D721Med (cell line): Measurements from ENCODE around the gene RNF208.
A peak's percentile ranks its signal among the peaks of the same experiment; 100 is the strongest.

Source experiments
- DNase-seq: peaks from one replicate; pipeline ENCODE4 v3.0.0; 2011; ENCODE audit warnings: low spot score; ENCODE audit not compliant: insufficient read length
- FAIRE-seq: peaks from 2 replicates; lab custom pipeline; 2011; peaks lifted over from hg19 to GRCh38; lab: Jason Lieb, UNC
- TF ChIP-seq, protein P1 (sequence below): IDR thresholded peaks from 2 replicates; pipeline ENCODE4 v1.5.1; 2012; ENCODE audit warnings: mild to moderate bottlenecking, control low read depth; ENCODE audit not compliant: insufficient read depth; ENCODE audit errors: missing control alignments

The RNF208 gene

DNA sequence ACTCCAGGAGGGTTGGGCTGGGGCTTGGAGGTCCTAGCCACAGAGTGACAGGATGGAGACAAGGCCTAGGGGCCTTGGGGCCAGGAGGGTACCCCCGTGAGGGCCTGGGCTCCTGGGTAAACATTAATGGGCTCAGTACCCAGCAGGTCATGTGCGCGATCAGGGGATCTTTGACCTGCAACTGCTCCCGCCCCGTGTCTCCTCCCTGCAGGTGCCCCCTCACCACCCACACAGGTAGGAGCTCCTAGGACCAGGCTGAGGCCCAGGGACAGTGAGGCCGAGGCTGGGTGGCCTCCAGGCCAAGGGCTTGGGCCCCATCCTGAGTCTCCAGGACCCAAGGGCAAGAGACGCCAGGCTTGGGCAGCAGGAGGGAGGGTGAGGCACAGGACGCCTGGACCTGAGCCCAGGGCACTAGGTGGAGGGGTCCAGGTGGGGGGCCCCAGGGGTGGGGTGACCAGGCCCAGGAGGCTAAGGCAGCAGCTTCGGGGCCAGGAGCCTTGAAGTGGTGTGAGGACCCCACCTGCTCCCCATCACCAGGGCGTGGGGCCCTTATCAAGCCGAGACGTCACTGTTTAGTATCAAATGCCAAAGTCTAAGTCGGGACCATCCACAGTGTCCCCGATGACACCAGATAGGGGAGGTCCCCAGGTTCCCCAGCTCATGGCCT is 8.8 kb upstream of the RNF208 start, which contains the start of gene SLC34A3:
TSS of gene SLC34A3 (plus strand) at position 197 of the 667 bp plus-strand sequence. CDS start 802 bp downstream, outside the sequence.
- no peak for FAIRE-seq
- DNase-seq, result no peak
- TF ChIP-seq, protein P1, sequence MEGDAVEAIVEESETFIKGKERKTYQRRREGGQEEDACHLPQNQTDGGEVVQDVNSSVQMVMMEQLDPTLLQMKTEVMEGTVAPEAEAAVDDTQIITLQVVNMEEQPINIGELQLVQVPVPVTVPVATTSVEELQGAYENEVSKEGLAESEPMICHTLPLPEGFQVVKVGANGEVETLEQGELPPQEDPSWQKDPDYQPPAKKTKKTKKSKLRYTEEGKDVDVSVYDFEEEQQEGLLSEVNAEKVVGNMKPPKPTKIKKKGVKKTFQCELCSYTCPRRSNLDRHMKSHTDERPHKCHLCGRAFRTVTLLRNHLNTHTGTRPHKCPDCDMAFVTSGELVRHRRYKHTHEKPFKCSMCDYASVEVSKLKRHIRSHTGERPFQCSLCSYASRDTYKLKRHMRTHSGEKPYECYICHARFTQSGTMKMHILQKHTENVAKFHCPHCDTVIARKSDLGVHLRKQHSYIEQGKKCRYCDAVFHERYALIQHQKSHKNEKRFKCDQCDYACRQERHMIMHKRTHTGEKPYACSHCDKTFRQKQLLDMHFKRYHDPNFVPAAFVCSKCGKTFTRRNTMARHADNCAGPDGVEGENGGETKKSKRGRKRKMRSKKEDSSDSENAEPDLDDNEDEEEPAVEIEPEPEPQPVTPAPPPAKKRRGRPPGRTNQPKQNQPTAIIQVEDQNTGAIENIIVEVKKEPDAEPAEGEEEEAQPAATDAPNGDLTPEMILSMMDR, result no peak

DNA sequence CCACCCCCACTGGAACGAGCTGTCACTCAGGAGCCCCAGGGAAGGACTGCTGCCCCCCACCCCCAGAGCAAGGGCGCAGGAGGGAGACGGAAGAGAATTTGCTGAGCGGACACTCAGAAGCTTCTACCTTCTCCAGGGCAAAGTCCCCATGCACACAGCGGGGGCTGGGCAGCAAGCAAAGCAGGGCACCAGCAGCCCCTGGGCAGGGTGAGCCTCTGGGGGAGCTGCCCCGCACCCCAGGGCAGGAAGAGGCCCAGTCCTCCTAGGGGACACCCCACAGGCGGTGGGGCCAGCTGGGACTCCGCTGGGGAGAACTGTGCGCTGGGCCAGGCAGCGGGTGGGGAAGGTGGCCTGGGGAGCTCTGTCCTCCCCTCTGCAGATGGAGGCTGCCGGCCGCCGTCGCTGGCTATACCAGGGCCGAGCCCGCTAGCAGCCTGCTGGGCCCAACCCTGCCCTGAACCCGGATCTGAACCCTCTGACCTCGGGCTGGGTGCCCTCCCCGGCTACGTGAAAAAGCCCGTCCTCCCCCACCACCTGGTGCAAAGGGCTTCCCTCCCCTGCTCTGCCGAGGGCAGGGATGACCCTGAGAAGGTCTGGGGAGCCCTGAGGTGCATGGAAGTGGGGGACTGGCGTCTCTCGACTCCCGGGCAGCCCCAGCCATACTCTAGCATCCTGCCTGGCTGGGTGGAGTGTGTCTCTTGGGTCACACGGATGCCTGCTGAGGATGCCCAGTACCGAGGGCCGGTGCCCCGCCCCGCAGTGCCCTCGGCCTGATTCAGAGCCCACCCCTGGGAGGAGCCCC is 8.1 kb upstream of the RNF208 start:
- no peak for FAIRE-seq
- TF ChIP-seq, protein P1, result no peak
- DNase-seq, result no peak

DNA sequence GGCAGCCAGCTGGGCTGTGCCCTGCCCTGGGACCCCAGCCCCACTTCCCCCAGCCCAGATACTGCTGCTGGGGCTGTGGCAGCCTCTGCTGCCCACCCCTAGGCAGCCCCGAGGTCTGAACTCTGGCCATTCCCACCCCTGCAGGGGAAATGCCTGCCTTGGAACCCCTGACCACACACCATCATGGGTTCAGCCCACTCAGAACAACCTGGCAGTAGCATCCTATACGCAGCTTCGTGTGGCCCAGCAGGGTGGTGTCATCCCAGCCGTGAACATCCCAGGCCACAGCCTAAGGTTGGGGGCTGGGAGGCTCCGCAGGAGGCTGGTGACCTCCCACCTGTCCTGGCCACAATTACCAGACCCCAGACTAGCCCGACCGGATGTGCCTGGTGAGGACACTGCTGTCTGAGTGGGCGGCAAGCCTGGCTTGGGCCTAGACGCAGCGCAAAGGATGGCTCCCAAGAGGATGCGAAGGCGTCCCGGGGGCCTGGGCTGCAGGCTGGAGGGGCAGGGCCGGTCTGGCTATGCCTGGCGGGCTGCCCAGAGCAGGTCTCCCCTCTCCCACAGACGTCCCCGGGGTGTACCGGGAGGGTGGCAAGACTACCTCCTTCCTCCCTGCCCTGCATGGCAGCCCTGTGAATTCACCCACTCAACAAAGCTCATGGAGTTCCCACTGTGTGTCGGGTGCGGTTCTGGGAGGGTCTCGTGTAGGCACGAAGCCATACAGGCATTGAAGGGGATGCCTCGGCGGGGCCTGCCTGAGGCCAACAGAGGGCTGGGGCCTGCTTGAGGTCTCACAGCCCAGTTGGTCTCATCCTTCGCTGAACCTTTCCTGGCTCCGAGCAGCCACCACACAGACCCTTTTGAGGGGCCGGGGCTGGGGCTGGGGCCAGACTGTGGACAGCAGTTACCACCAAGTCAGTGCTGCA is 7.2 kb upstream of the RNF208 start:
- FAIRE-seq, result no peak
- no peak for DNase-seq
- TF ChIP-seq, protein P1, result no peak

DNA sequence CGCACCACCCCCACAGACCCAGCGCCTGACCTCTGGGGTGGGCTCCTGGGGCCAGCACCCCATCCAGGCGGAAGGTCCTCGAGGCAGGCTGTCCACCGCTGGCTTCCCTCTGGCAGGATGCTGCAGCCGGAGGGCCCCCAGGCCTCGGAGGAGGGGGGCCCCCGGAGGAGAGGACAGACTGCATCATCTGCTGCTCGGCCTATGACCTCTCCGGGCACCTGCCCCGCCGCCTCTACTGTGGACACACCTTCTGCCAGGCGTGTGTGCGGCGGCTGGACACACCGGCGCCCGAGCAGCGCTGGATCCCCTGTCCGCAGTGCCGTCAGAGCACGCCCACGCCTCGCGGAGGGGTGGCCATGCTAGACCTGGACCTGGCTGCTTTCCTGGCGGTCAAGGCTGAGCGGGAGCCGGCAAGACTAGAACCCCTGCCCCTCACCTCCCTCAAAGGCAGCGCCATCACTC is 6.5 kb upstream of the RNF208 start:
- DNase-seq (no peak), FAIRE-seq (no peak)
- TF ChIP-seq, protein P1, result no peak

DNA sequence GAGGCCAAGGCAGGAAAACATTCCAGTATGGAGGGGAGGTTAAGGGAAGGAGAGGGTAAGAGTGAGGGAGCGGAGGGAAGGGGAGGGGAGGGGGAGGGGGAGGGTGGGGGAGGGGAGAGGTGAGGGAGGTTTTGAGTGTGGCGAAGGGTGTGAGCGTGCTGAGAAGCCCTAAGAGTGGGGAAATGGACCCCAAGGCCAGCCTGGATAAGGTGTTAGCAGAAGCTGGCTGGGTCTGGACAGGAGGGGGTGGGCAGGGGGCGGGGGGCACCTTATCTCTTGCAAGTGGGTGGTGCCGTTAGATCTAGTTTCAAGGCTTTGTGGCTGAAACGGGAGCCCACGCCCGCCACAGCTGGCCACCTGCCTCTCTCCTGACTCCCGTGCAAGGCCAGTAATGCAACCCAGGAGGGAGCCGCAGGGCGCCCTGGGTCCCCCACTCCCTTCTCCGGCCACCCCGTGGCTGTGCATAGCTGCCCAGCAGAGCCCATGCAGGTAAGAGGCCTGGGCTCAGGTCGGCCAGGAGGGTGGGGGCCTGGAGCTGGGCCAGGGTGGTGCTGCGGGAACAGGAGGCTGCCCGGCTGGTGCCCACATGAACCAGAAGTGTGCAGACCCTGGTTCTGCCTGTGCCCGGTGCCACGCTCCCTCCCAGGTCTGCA is 5.9 kb upstream of the RNF208 start:
- DNase-seq (no peak), FAIRE-seq (no peak)
- TF ChIP-seq, protein P1, result no peak

DNA sequence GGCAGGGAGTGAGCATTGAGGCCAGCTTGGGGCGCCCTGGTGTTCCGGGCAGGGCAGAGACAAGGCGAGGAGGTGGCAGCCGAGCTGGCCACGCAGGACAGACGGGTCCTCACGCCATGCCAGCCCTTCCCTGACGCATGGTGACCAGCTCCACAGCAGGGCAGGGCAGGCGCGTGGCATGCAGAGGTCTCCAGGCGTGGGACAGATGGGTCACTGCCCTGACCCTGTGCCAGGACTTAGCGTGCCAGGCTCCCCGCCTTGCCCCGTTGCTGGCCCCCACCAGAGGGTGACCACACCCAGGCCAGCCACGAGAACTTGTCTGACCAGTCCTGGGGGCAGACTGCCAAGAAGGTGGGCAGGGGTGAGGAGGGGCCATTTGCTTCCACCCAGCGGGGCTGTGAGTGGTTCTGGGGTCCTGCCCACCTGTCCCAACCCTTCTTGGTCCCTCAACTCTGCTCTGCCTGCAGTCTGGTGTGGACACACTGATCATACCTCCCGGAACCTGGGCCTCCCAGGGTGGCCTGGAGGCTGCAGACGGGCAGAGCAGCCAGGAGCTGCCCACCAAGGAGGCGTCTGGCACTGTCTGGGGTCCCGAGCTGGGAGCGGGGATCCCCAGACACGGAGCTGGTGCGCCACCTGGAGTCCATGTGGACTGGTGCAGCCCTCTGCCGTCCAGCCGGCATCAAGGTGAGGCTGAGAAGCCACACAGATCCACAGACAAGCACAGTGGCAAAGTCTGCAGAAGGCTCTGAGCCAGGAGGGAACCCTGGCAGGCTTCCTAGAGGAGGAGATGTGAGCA is 5.2 kb upstream of the RNF208 start, which contains the start of gene RNF224:
TSS of gene RNF224 (plus strand) at position 449 of the 799 bp plus-strand sequence. CDS start 834 bp downstream, outside the sequence.
- no peak for FAIRE-seq
- DNase-seq, result peak; percentile 98
- TF ChIP-seq, protein P1, result peak; percentile 89
